Measurements from ENCODE around the gene LRRTM4. TPM values are rescaled to one million over a fixed set of nuclear protein-coding genes. Genes with fewer than 3 reads are reported as not detected.
A peak's percentile ranks its signal among the peaks of the same experiment; 100 is the strongest.

The LRRTM4 gene
- total RNA-seq, 1 experiment from 2014 or later = 3.6 TPM

DNA sequence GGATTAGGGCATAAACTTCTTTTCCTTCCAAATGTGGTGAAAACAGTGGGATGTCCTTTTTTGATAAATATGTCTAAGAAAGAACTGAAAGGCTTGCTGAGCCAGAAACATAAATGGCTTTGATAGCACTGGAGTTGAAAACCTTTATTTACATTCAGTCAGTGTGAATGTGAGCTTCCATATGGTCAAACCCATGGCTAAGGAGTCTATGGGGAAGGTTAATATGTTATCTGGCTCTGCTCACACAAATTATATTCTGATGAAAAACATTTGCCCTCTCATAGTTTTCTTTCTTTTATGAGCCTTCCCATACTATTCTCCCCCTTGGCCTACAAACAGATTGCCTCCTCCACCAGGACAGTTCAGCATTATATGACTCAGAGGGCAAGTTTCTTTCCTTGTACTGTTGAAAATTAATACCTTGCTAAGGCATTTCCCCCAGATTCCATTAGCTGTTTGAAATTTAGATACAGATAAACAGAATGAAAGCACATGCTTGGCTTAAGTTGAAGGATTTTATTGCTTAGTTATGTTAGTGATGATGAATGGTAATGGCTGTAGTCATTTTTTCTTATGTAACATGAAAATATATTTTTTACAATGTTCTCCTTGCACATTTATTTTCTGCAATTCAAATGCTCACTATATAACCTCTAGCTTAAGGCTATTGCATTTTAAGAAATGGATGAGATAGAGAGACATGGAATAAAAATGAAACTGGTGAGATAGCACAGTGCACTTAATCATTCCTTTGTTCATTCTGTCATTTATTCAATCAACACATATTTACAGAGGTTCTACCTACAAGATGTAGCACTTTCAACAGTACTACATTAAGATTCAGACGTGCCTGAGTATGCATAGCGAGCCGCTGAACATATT is 544.1 kb downstream of the LRRTM4 start:
- no peaks in the 10 kb centered on the region for H3K36me3 ChIP-seq (replicated peaks; ENCODE audit: control insufficient read depth, insufficient read depth, low read length)

GRCh38 chr2:76975752-76976151 is 546.4 kb downstream of the LRRTM4 start:
- Histone ChIP-seq H3K27me3 (ENCODE audit: control insufficient read depth, insufficient read depth, low read length) (no peaks in the 10 kb centered on the region), H3K4me3 (ENCODE audit: insufficient read depth, low read depth, low read length) (no peak overlapping the region)
- DNase-seq = no peak

More for the DNA sequence above, 544.1 kb downstream of the LRRTM4 start:
- no peak for DNase-seq
- no peak overlapping the region for H3K4me3 ChIP-seq (ENCODE audit: insufficient read depth, low read depth, low read length)
- H3K27me3 ChIP-seq (ENCODE audit: control insufficient read depth, insufficient read depth, low read length) = no peaks in the 10 kb centered on the region

DNA sequence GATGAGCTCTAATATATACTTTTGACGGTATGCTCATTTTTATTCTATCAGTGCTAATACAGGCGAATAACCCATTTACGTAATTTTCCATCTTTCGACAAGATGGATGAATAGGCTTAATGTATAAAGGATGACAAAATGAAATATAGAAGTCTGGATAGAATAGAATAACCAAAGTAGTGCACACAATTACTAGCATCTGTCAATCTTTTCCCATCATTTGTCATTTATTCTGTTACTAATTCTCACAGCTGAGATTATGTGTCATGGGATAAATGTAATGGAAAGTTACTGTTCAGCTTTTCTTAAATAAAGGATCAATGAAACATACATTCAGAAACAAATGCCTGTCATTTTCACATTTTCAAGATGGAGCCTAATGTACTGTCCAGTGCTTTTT is 548.6 kb downstream of the LRRTM4 start:
- H3K4me3 ChIP-seq (ENCODE audit: insufficient read depth, low read depth, low read length) = no peak overlapping the region
- no peak for DNase-seq
- no peaks in the 10 kb centered on the region for H3K27me3 ChIP-seq (ENCODE audit: control insufficient read depth, insufficient read depth, low read length)
- H3K36me3 ChIP-seq (replicated peaks; ENCODE audit: control insufficient read depth, insufficient read depth, low read length) = no peaks in the 10 kb centered on the region

More at GRCh38 chr2:76975752-76976151, 546.4 kb downstream of the LRRTM4 start:
- no peaks in the 10 kb centered on the region for H3K36me3 ChIP-seq (replicated peaks; ENCODE audit: control insufficient read depth, insufficient read depth, low read length)

- Histone ChIP-seq H3K4me3 (ENCODE audit: insufficient read depth, low read depth, low read length) (no peak overlapping the region), H3K36me3 (replicated peaks; ENCODE audit: control insufficient read depth, insufficient read depth, low read length) (no peaks in the 10 kb centered on the region), H3K27me3 (ENCODE audit: control insufficient read depth, insufficient read depth, low read length) (no peaks in the 10 kb centered on the region)
- DNase-seq = no peak
These were observed 556.4 kb downstream of the LRRTM4 start for GRCh38 chr2:76965772-76966171.

DNA sequence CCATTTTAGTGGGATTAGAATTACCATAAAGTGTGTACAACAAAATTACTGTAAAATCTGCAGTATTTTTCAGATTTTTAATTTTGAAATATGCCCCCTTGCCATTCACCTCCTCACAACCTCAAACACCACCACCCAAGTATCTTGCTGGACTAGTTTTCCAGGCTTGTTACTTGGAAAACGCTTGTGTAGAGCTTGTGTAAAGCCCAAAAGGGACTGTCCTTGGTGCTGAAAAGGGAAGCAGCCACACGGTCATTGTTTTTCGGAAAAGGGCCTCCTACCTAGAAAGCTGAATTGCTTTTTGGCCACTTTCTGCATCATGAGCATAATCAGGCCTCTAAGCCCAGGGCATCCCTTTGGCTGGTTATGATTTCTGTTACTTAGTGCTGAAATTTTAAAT is 563.4 kb downstream of the LRRTM4 start:
- DNase-seq = peak; percentile 3
- Histone ChIP-seq H3K36me3 (replicated peaks; ENCODE audit: control insufficient read depth, insufficient read depth, low read length) (no peaks in the 10 kb centered on the region), H3K4me3 (ENCODE audit: insufficient read depth, low read depth, low read length) (no peak overlapping the region), H3K27me3 (ENCODE audit: control insufficient read depth, insufficient read depth, low read length) (no peaks in the 10 kb centered on the region)

DNA sequence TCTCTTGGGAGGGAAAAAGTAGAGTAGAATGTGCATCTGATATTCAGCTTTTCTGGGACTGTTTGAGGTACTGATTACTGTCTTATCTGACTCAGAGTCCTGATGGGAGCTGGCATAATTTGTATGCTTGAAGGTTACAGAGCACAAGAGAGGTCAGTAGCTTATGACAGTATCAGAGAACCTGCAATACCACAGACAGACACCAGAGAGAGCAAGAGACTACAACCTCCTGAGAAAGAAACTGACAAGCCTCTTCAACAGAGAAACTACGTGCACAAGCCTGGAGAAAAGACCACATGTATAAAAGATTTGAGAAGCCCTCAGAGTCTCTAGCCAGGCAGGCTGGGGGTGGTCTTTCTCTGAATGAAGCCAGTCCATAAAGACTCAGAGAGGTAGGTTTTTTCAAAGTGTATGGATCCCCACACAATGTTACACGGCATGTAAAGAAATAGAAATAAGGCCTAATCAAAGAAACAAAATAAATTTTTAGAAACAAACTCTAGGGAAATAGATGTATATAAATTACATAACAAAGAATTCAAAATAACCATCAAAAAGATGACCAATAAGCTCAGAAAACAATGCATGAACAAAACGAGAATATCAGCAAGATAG is 568.3 kb downstream of the LRRTM4 start:
- Histone ChIP-seq H3K4me3 (ENCODE audit: insufficient read depth, low read depth, low read length) (no peak overlapping the region), H3K27me3 (ENCODE audit: control insufficient read depth, insufficient read depth, low read length) (no peaks in the 10 kb centered on the region), H3K36me3 (replicated peaks; ENCODE audit: control insufficient read depth, insufficient read depth, low read length) (no peaks in the 10 kb centered on the region)
- peak; percentile 13 for DNase-seq

DNA sequence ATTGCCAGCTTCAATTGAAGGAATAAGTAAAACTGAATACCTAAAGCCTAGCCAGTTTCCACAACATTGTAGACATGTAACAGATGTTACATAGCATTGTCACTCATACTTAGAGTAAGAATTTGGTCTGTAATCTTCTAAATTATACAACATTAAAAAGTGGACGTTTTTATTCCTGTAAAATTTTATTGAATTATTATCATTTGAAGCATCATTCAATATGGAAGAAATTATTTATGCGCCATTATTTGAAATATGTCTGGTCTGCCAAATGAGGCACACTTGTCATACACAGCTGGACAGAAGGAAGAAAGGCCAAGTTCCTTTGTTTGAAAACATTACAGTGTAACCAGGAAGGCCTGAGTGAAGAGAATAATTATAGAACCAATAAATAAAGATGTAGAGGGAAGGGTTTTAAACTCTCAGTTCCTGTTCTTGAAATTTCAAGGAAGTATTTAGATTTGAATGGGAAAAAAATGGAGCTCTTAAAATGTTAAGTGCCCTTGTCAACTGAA is 575.5 kb downstream of the LRRTM4 start:
- Histone ChIP-seq H3K36me3 (replicated peaks; ENCODE audit: control insufficient read depth, insufficient read depth, low read length) (no peaks in the 10 kb centered on the region), H3K27me3 (ENCODE audit: control insufficient read depth, insufficient read depth, low read length) (no peaks in the 10 kb centered on the region), H3K4me3 (ENCODE audit: insufficient read depth, low read depth, low read length) (no peak overlapping the region)
- no peak for DNase-seq

GRCh38 chr2:76940559-76940958 is 581.6 kb downstream of the LRRTM4 start:
- DNase-seq = no peak
- H3K4me3 ChIP-seq (ENCODE audit: insufficient read depth, low read depth, low read length) = no peak overlapping the region
- no peaks in the 10 kb centered on the region for H3K36me3 ChIP-seq (replicated peaks; ENCODE audit: control insufficient read depth, insufficient read depth, low read length)
- H3K27me3 ChIP-seq (ENCODE audit: control insufficient read depth, insufficient read depth, low read length) = no peaks in the 10 kb centered on the region

- no peaks in the 10 kb centered on the region for H3K27me3 ChIP-seq (ENCODE audit: control insufficient read depth, insufficient read depth, low read length)
- DNase-seq = no peak
- no peaks in the 10 kb centered on the region for H3K36me3 ChIP-seq (replicated peaks; ENCODE audit: control insufficient read depth, insufficient read depth, low read length)
- no peak overlapping the region for H3K4me3 ChIP-seq (ENCODE audit: insufficient read depth, low read depth, low read length)
These were observed 584.0 kb downstream of the LRRTM4 start for GRCh38 chr2:76938153-76938552.

DNA sequence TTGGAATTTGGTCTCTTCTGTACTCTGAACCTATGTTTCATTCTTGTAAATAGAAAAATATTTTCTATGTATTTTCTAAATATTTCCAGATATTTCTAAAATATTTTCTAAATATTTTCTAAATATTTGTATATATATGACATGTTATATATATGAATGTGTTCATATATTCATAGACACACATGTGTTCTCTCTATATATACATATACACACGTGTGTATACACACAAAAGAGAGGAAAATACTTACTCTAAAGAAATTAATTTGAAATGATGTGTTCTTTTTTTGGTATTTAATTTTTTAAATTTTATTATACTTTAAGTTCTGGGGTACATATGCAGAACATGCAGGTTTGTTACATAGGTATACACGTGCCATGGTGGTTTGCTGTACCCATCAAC is 589.6 kb downstream of the LRRTM4 start:
- Histone ChIP-seq H3K4me3 (ENCODE audit: insufficient read depth, low read depth, low read length) (no peak overlapping the region), H3K36me3 (replicated peaks; ENCODE audit: control insufficient read depth, insufficient read depth, low read length) (no peaks in the 10 kb centered on the region), H3K27me3 (ENCODE audit: control insufficient read depth, insufficient read depth, low read length) (no peaks in the 10 kb centered on the region)
- no peak for DNase-seq

- no peak for DNase-seq
- no peaks in the 10 kb centered on the region for H3K27me3 ChIP-seq (ENCODE audit: control insufficient read depth, insufficient read depth, low read length)
- H3K4me3 ChIP-seq (ENCODE audit: insufficient read depth, low read depth, low read length) = no peak overlapping the region
- no peaks in the 10 kb centered on the region for H3K36me3 ChIP-seq (replicated peaks; ENCODE audit: control insufficient read depth, insufficient read depth, low read length)
These were observed 592.0 kb downstream of the LRRTM4 start for GRCh38 chr2:76930056-76930744.

DNA sequence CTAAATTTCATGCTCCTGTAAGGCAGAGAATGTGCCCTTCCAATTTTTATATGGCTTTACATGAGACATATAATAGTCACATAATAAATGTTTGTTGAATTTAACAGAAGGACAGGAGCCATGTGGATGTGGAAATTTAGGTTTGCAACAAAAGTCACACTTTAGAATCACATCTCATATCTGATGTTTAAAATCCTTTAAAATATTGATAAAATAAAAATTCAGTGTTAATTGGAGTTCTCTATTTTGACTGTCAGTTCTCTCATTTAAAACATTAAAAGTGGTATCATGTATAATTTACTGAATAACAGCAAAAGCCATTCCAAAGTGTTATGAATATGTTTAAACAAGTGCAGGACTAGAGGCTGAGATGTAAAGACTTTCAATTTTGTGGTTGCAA is 594.1 kb downstream of the LRRTM4 start:
- Histone ChIP-seq H3K27me3 (ENCODE audit: control insufficient read depth, insufficient read depth, low read length) (no peaks in the 10 kb centered on the region), H3K36me3 (replicated peaks; ENCODE audit: control insufficient read depth, insufficient read depth, low read length) (no peaks in the 10 kb centered on the region), H3K4me3 (ENCODE audit: insufficient read depth, low read depth, low read length) (no peak overlapping the region)
- no peak for DNase-seq

DNA sequence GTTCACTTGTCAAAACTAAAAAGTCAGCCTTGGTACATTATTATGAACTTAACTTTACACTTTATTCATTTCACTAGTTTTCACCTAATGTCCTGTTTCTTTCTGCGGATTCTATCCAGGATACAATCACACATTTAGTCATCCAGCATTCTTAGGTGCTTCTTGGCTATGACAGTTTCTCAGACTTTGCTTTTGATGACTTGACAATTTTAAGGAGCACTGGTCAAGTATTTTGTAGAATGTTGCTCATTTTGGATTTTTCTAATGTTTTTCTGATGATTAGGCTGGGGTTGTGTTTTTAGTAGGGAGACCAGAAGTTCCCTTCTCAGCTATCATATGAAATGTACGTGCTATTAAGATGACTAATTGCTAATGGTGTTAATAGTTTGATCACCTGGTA is 601.2 kb downstream of the LRRTM4 start:
- DNase-seq = no peak
- Histone ChIP-seq H3K4me3 (ENCODE audit: insufficient read depth, low read depth, low read length) (no peak overlapping the region), H3K27me3 (ENCODE audit: control insufficient read depth, insufficient read depth, low read length) (no peaks in the 10 kb centered on the region), H3K36me3 (replicated peaks; ENCODE audit: control insufficient read depth, insufficient read depth, low read length) (no peaks in the 10 kb centered on the region)

GRCh38 chr2:76895469-76895868 is 626.7 kb downstream of the LRRTM4 start:
- Histone ChIP-seq H3K4me3 (ENCODE audit: insufficient read depth, low read depth, low read length) (no peak overlapping the region), H3K27me3 (ENCODE audit: control insufficient read depth, insufficient read depth, low read length) (no peaks in the 10 kb centered on the region), H3K36me3 (replicated peaks; ENCODE audit: control insufficient read depth, insufficient read depth, low read length) (no peaks in the 10 kb centered on the region)
- DNase-seq = no peak

GRCh38 chr2:76870581-76870980 is 651.6 kb downstream of the LRRTM4 start:
- no peak for DNase-seq
- Histone ChIP-seq H3K27me3 (ENCODE audit: control insufficient read depth, insufficient read depth, low read length) (no peaks in the 10 kb centered on the region), H3K4me3 (ENCODE audit: insufficient read depth, low read depth, low read length) (no peak overlapping the region), H3K36me3 (replicated peaks; ENCODE audit: control insufficient read depth, insufficient read depth, low read length) (no peaks in the 10 kb centered on the region)
